Glutamatergic neuron (in vitro differentiated cells): ENCODE data around the gene NME1. TPM values are rescaled to one million over a fixed set of nuclear protein-coding genes. Genes with fewer than 3 reads are reported as not detected.
A peak's percentile ranks its signal among the peaks of the same experiment; 100 is the strongest.

ENCODE experiments used
- DNase-seq: peaks from one replicate; pipeline ENCODE4 v3.0.0; 2022
- H3K27ac Mint-ChIP-seq: one replicate; pipeline ENCODE4 v1.8.0; 2020; ENCODE audit warnings: mild to moderate bottlenecking, mixed read lengths, inconsistent platforms; ENCODE audit not compliant: unreplicated experiment
- H3K27me3 Mint-ChIP-seq: one replicate; pipeline ENCODE4 v1.8.0; 2020; ENCODE audit warnings: mild to moderate bottlenecking, moderate library complexity, mixed read lengths, inconsistent platforms; ENCODE audit not compliant: unreplicated experiment
- H3K36me3 Mint-ChIP-seq: one replicate; pipeline ENCODE4 v1.8.0; 2020; ENCODE audit warnings: mild to moderate bottlenecking, mixed read lengths, inconsistent platforms; ENCODE audit not compliant: unreplicated experiment
- H3K4me1 Mint-ChIP-seq: one replicate; pipeline ENCODE4 v1.8.0; 2020; ENCODE audit warnings: mild to moderate bottlenecking, low read depth, mixed read lengths, inconsistent platforms; ENCODE audit not compliant: unreplicated experiment
- H3K4me3 Mint-ChIP-seq: one replicate; pipeline ENCODE4 v1.8.0; 2020; ENCODE audit warnings: mild to moderate bottlenecking, mixed read lengths, inconsistent platforms; ENCODE audit not compliant: unreplicated experiment
- H3K9me3 Mint-ChIP-seq: one replicate; pipeline ENCODE4 v1.8.0; 2020; ENCODE audit warnings: mild to moderate bottlenecking, moderate library complexity, mixed read lengths, inconsistent platforms; ENCODE audit not compliant: unreplicated experiment
- CTCF ChIP-seq: fragments of 200-600 bp; sonication (generic); IDR thresholded peaks from one replicate; pipeline ENCODE4 v1.5.0; 2021; ENCODE audit not compliant: partially characterized antibody, unreplicated experiment
- total RNA-seq: library from RNA; stranded (reverse); fragmentation: NEBNext Ultra II Directional; extraction: Animal tissue kit (Norgen Biotek cat#: 25700); gene quantifications from one replicate; pipeline ENCODE4 v1.2.1, GENCODE V29; 2021; ENCODE audit not compliant: unreplicated experiment

NME1 gene
- total RNA-seq, 1 donor from 2014 or later, result 125 TPM

GRCh38 chr17:51159604-51160003, 6.2 kb downstream of the NME1 start:
- no peak for TF ChIP-seq CTCF
- H3K4me1 Mint-ChIP-seq, result no peaks in the 10 kb centered on the region
- DNase-seq, result no peak
- no peak overlapping the region for H3K4me3 Mint-ChIP-seq
- H3K27me3 Mint-ChIP-seq, result peaks cover 3% of the 10 kb centered on the region
- no peak overlapping the region for H3K27ac Mint-ChIP-seq
- H3K36me3 Mint-ChIP-seq, result no peaks in the 10 kb centered on the region
- H3K9me3 Mint-ChIP-seq, result no peaks in the 10 kb centered on the region

GRCh38 chr17:51161541-51161940, 8.2 kb downstream of the NME1 start:
- no peak overlapping the region for H3K4me3 Mint-ChIP-seq
- H3K36me3 Mint-ChIP-seq, result no peaks in the 10 kb centered on the region
- peaks cover 12% of the 10 kb centered on the region for H3K27me3 Mint-ChIP-seq
- peaks cover 13% of the 10 kb centered on the region for H3K9me3 Mint-ChIP-seq
- no peak for DNase-seq
- peaks cover 14% of the 10 kb centered on the region for H3K4me1 Mint-ChIP-seq
- TF ChIP-seq CTCF, result no peak
- no peak overlapping the region for H3K27ac Mint-ChIP-seq

GRCh38 chr17:51164911-51165679, 11.7 kb downstream of the NME1 start:
- Mint-ChIP-seq H3K9me3 (peaks cover 16% of the 10 kb centered on the region), H3K4me1 (peaks cover 16% of the 10 kb centered on the region), H3K36me3 (no peaks in the 10 kb centered on the region), H3K27ac (peak overlapping the region; percentile 99), H3K27me3 (peaks cover 10% of the 10 kb centered on the region), H3K4me3 (peak overlapping the region; percentile 98)
- DNase-seq, result peak; percentile 60
- TF ChIP-seq CTCF, result no peak

GRCh38 chr17:51165680-51166197, 12.4 kb downstream of the NME1 start:
- Mint-ChIP-seq H3K36me3 (no peaks in the 10 kb centered on the region), H3K27me3 (peaks cover 9% of the 10 kb centered on the region), H3K4me1 (peaks cover 16% of the 10 kb centered on the region), H3K4me3 (peak overlapping the region; percentile 98), H3K27ac (peak overlapping the region; percentile 99), H3K9me3 (peaks cover 16% of the 10 kb centered on the region)
- DNase-seq, result peak; percentile 45
- TF ChIP-seq CTCF, result no peak
